NCI-H1092 (cell line): ENCODE data around the gene ADCY5.

Experiments
- DNase-seq: peaks from one replicate; lab custom pipeline; 2025; lab: John Stamatoyannopoulos, UW

Gene ADCY5

GRCh38 chr3:123326531-123326930, 122.4 kb downstream of the ADCY5 start:
- no peak for DNase-seq

- no peak for DNase-seq
Observed at GRCh38 chr3:123325766-123326256, 123.1 kb downstream of the ADCY5 start.

- no peak for DNase-seq
Observed at GRCh38 chr3:123324880-123325765, 123.8 kb downstream of the ADCY5 start.

- DNase-seq, result no peak
Observed at GRCh38 chr3:123323781-123324180, 125.1 kb downstream of the ADCY5 start.

GRCh38 chr3:123322866-123323265, 126.0 kb downstream of the ADCY5 start:
- no peak for DNase-seq

- no peak for DNase-seq
Observed at GRCh38 chr3:123321806-123322205, 127.1 kb downstream of the ADCY5 start.

- no peak for DNase-seq
Observed at GRCh38 chr3:123320221-123320620, 128.7 kb downstream of the ADCY5 start.

GRCh38 chr3:123319760-123320159, 129.1 kb downstream of the ADCY5 start:
- no peak for DNase-seq

GRCh38 chr3:123318374-123318773, 130.5 kb downstream of the ADCY5 start:
- no peak for DNase-seq

- DNase-seq, result no peak
Observed at GRCh38 chr3:123317716-123318115, 131.2 kb downstream of the ADCY5 start.

- no peak for DNase-seq
Observed at GRCh38 chr3:123315271-123315595, 133.7 kb downstream of the ADCY5 start.

GRCh38 chr3:123314359-123315270, 134.3 kb downstream of the ADCY5 start:
- peak; percentile 6 for DNase-seq

- no peak for DNase-seq
Observed at GRCh38 chr3:123313889-123314288, 135.0 kb downstream of the ADCY5 start.

GRCh38 chr3:123312331-123313265, 136.3 kb downstream of the ADCY5 start:
- no peak for DNase-seq

- DNase-seq, result no peak
Observed at GRCh38 chr3:123311201-123311600, 137.7 kb downstream of the ADCY5 start.

- no peak for DNase-seq
Observed at GRCh38 chr3:123310741-123311140, 138.1 kb downstream of the ADCY5 start.

- no peak for DNase-seq
Observed at GRCh38 chr3:123310186-123310585, 138.7 kb downstream of the ADCY5 start.

GRCh38 chr3:123307064-123307463, 141.8 kb downstream of the ADCY5 start:
- DNase-seq, result no peak

- DNase-seq, result no peak
Observed at GRCh38 chr3:123305192-123305591, 143.7 kb downstream of the ADCY5 start.

GRCh38 chr3:123303976-123304560, 144.8 kb downstream of the ADCY5 start:
- DNase-seq, result no peak

- DNase-seq, result no peak
Observed at GRCh38 chr3:123302961-123303360, 145.9 kb downstream of the ADCY5 start.
